ENCODE measurements around the gene CEP192.

The CEP192 gene

GRCh38 chr18:13070460-13070859 lies 79.3 kb downstream of the CEP192 start:
- peak; percentile 22; the same call in 1 of the 2 replicates for TF ChIP-seq CEBPB (IDR thresholded peaks at IDR 0.05)
- no peak for TF ChIP-seq TAF1 (IDR thresholded peaks at IDR 0.05; ENCODE audit: low read depth)
- TF ChIP-seq RAD21 (IDR thresholded peaks at IDR 0.05; ENCODE audit: low read depth): no peak

- no peak for TF ChIP-seq TEAD4 (IDR thresholded peaks at IDR 0.05)
- no peak for TF ChIP-seq USF1 (IDR thresholded peaks at IDR 0.05)
- TF ChIP-seq CEBPB (IDR thresholded peaks at IDR 0.05): no peak
- TF ChIP-seq REST (IDR thresholded peaks at IDR 0.05; ENCODE audit: low read depth): no peak
- no peak for TF ChIP-seq NFIC (IDR thresholded peaks at IDR 0.05)
- TF ChIP-seq EGR1 (IDR thresholded peaks at IDR 0.05): no peak
- no peak for TF ChIP-seq FOXM1 (IDR thresholded peaks at IDR 0.05; ENCODE audit: borderline replicate concordance, low read depth)
- no peak for TF ChIP-seq YY1 (IDR thresholded peaks at IDR 0.05; ENCODE audit: low read depth)
- no peak for TF ChIP-seq TAF1 (IDR thresholded peaks at IDR 0.05; ENCODE audit: low read depth)
- no peak for TF ChIP-seq RAD21 (IDR thresholded peaks at IDR 0.05; ENCODE audit: low read depth)
- no peak for TF ChIP-seq CREB1 (IDR thresholded peaks at IDR 0.05; ENCODE audit: low read depth)
Observed at GRCh38 chr18:13076886-13077285, 85.7 kb downstream of the CEP192 start.

GRCh38 chr18:13077473-13077872 lies 86.3 kb downstream of the CEP192 start:
- TF ChIP-seq MAX (IDR thresholded peaks at IDR 0.05) (no peak), TEAD4 (IDR thresholded peaks at IDR 0.05) (no peak), TCF12 (IDR thresholded peaks at IDR 0.05; ENCODE audit: low read depth) (no peak), NFIC (IDR thresholded peaks at IDR 0.05) (no peak), REST (IDR thresholded peaks at IDR 0.05; ENCODE audit: low read depth) (no peak), EGR1 (IDR thresholded peaks at IDR 0.05) (no peak), RAD21 (IDR thresholded peaks at IDR 0.05; ENCODE audit: low read depth) (no peak), TAF1 (IDR thresholded peaks at IDR 0.05; ENCODE audit: low read depth) (no peak), YY1 (IDR thresholded peaks at IDR 0.05; ENCODE audit: low read depth) (no peak), EP300 (IDR thresholded peaks at IDR 0.05; ENCODE audit: borderline replicate concordance) (no peak), USF1 (IDR thresholded peaks at IDR 0.05) (no peak), FOXM1 (IDR thresholded peaks at IDR 0.05; ENCODE audit: borderline replicate concordance, low read depth) (no peak), ZBTB7A (IDR thresholded peaks at IDR 0.05; ENCODE audit: low read depth) (no peak), CREB1 (IDR thresholded peaks at IDR 0.05; ENCODE audit: low read depth) (no peak), CEBPB (IDR thresholded peaks at IDR 0.05) (no peak)

- TF ChIP-seq REST (IDR thresholded peaks at IDR 0.05; ENCODE audit: low read depth) (no peak), FOXM1 (IDR thresholded peaks at IDR 0.05; ENCODE audit: borderline replicate concordance, low read depth) (no peak), TCF12 (IDR thresholded peaks at IDR 0.05; ENCODE audit: low read depth) (no peak), EGR1 (IDR thresholded peaks at IDR 0.05) (no peak), MAX (IDR thresholded peaks at IDR 0.05) (no peak), ZBTB7A (IDR thresholded peaks at IDR 0.05; ENCODE audit: low read depth) (no peak), CREB1 (IDR thresholded peaks at IDR 0.05; ENCODE audit: low read depth) (no peak), TAF1 (IDR thresholded peaks at IDR 0.05; ENCODE audit: low read depth) (no peak), TEAD4 (IDR thresholded peaks at IDR 0.05) (no peak), EP300 (IDR thresholded peaks at IDR 0.05; ENCODE audit: borderline replicate concordance) (no peak), YY1 (IDR thresholded peaks at IDR 0.05; ENCODE audit: low read depth) (no peak), USF1 (IDR thresholded peaks at IDR 0.05) (no peak), CEBPB (IDR thresholded peaks at IDR 0.05) (no peak), NFIC (IDR thresholded peaks at IDR 0.05) (no peak), RAD21 (IDR thresholded peaks at IDR 0.05; ENCODE audit: low read depth) (no peak)
Observed at GRCh38 chr18:13086906-13087305, 95.7 kb downstream of the CEP192 start.
